Natural killer cell (primary cell): Measurements from ENCODE around the gene ARHGAP42. TPM values are rescaled to one million over a fixed set of nuclear protein-coding genes. Genes with fewer than 3 reads are reported as not detected.

Source experiments
- ATAC-seq, 3 donors: fragments of 150-1000 bp in 2 of 3; fragments of 200-7000 bp in 1 of 3; cut with Tn5 transposase; 1 replicate in 1 of 3; 2 replicates in 2 of 3; pipeline ENCODE4 v1.10.0; 2021; ENCODE audit warnings: mild to moderate bottlenecking in 2 of 3, moderate library complexity in 2 of 3
- DNase-seq, 2 donors: peaks; one replicate each; pipeline versions ENCODE4 v3.0.0 to v3.0.0-alpha.2; 2013 to 2021; ENCODE audit warnings: mixed read lengths in 1 of 2
- H3K27ac ChIP-seq: one replicate; pipeline ENCODE4 v1.5.1; 2013; ENCODE audit warnings: mild to moderate bottlenecking, low read length
- H3K27me3 ChIP-seq: one replicate; pipeline ENCODE4 v1.6.1; 2013; ENCODE audit warnings: low read length; ENCODE audit not compliant: control insufficient read depth, insufficient read depth
- H3K36me3 ChIP-seq: one replicate; pipeline ENCODE4 v1.6.1; 2013; ENCODE audit warnings: low read length; ENCODE audit not compliant: control insufficient read depth, insufficient read depth
- H3K4me1 ChIP-seq: one replicate; pipeline ENCODE4 v1.6.1; 2013; ENCODE audit warnings: low read length; ENCODE audit not compliant: control insufficient read depth, insufficient read depth
- H3K4me3 ChIP-seq: one replicate; pipeline ENCODE4 v1.5.1; 2013; ENCODE audit warnings: low read length
- H3K9me3 ChIP-seq: one replicate; pipeline ENCODE4 v1.6.1; 2013; ENCODE audit warnings: low read length; ENCODE audit not compliant: control insufficient read depth, insufficient read depth
- H3K27ac Mint-ChIP-seq, 2 donors: one replicate each; pipeline ENCODE4 v1.8.0; 2022; ENCODE audit warnings: mild to moderate bottlenecking in 2 of 2, mixed read lengths in 2 of 2, moderate library complexity in 1 of 2
- H3K27me3 Mint-ChIP-seq, 2 donors: one replicate each; pipeline ENCODE4 v1.8.0; 2022; ENCODE audit warnings: low read depth in 2 of 2, mixed read lengths in 2 of 2
- H3K36me3 Mint-ChIP-seq: one replicate; pipeline ENCODE4 v1.8.0; 2022; ENCODE audit warnings: mixed read lengths
- H3K4me1 Mint-ChIP-seq, 2 donors: one replicate each; pipeline ENCODE4 v1.8.0; 2022; ENCODE audit warnings: mixed read lengths in 2 of 2
- H3K4me3 Mint-ChIP-seq: one replicate; pipeline ENCODE4 v1.8.0; 2022; ENCODE audit warnings: mild to moderate bottlenecking, moderate library complexity, mixed read lengths
- H3K9me3 Mint-ChIP-seq, 2 donors: one replicate each; pipeline ENCODE4 v1.8.0; 2022; ENCODE audit warnings: mixed read lengths in 2 of 2
- CTCF ChIP-seq: fragments of 200-600 bp; IDR thresholded peaks from one replicate; pipeline ENCODE4 v1.8.0; 2022; ENCODE audit warnings: antibody characterized with exemption
- WGBS: methylation state at CpG from one replicate; pipeline ENCODE4 v1.1.7; 2013; ENCODE audit warnings: missing lambda C conversion rate; ENCODE audit not compliant: insufficient coverage; 5-methylcytosine and 5-hydroxymethylcytosine counted together
- intact Hi-C: fragments of 100-400 bp; cut with micrococcal nuclease; formaldehyde crosslinking; loops from one replicate; pipeline ENCODE4 v1.14.2; 2022
- total RNA-seq, 4 donors: library from RNA; stranded (reverse); fragments of 120-200 nt in 1 of 4; gene quantifications; one replicate each; pipeline versions ENCODE4 v1.2.3 to v1.2.4, GENCODE V29; 2013 to 2022

Gene ARHGAP42
- total RNA-seq, 3 donors from 2014 or later (not counting 1 experiment from before 2014, with no cell fraction given), result 6.0 to 7.6 (median 6.4) TPM

- Histone ChIP-seq H3K4me3 (no peak overlapping the region), H3K9me3 (no peaks in the 10 kb centered on the region), H3K36me3 (no peaks in the 10 kb centered on the region), H3K27ac (no peak overlapping the region), H3K27me3 (no peaks in the 10 kb centered on the region), H3K4me1 (no peaks in the 10 kb centered on the region)
- no peak for TF ChIP-seq CTCF
- ATAC-seq (no peak), DNase-seq (no peak)
- H3K4me3 Mint-ChIP-seq, result no peak overlapping the region
- H3K36me3 Mint-ChIP-seq, result no peaks in the 10 kb centered on the region
- intact Hi-C loops, result no loop called here
- no peaks in the 10 kb centered on the region for H3K27me3 Mint-ChIP-seq
- H3K4me1 Mint-ChIP-seq, result no peaks in the 10 kb centered on the region
- H3K9me3 Mint-ChIP-seq, result no peaks in the 10 kb centered on the region
- 93% methylated on average over 3 of the region's 3 CpGs for WGBS
- H3K27ac Mint-ChIP-seq, result no peak overlapping the region
Observed at GRCh38 chr11:100801225-100801999, 114.3 kb downstream of the ARHGAP42 start.

GRCh38 chr11:100805506-100806199 lies 118.6 kb downstream of the ARHGAP42 start:
- no peaks in the 10 kb centered on the region for H3K36me3 Mint-ChIP-seq
- Histone ChIP-seq H3K4me3 (no peak overlapping the region), H3K27me3 (no peaks in the 10 kb centered on the region), H3K9me3 (no peaks in the 10 kb centered on the region), H3K27ac (no peak overlapping the region), H3K36me3 (no peaks in the 10 kb centered on the region), H3K4me1 (no peaks in the 10 kb centered on the region)
- TF ChIP-seq CTCF, result no peak
- H3K4me3 Mint-ChIP-seq, result no peak overlapping the region
- H3K4me1 Mint-ChIP-seq, result peaks cover 0 to 5% of the 10 kb centered on the region in 2 donors
- no peaks in the 10 kb centered on the region for H3K9me3 Mint-ChIP-seq
- no peak overlapping the region for H3K27ac Mint-ChIP-seq
- no peaks in the 10 kb centered on the region for H3K27me3 Mint-ChIP-seq
- 90% methylated on average over 1 of the region's 1 CpG for WGBS
- intact Hi-C loops, result no loop called here
- DNase-seq (no peak), ATAC-seq (no peak)

GRCh38 chr11:100806296-100806695 lies 119.2 kb downstream of the ARHGAP42 start:
- Histone ChIP-seq H3K9me3 (no peaks in the 10 kb centered on the region), H3K27me3 (no peaks in the 10 kb centered on the region), H3K4me1 (no peaks in the 10 kb centered on the region), H3K27ac (no peak overlapping the region), H3K4me3 (no peak overlapping the region), H3K36me3 (no peaks in the 10 kb centered on the region)
- intact Hi-C loops, result no loop called here
- DNase-seq (no peak), ATAC-seq (no peak)
- peaks cover 0 to 5% of the 10 kb centered on the region in 2 donors for H3K4me1 Mint-ChIP-seq
- no peak overlapping the region for H3K27ac Mint-ChIP-seq
- no peaks in the 10 kb centered on the region for H3K36me3 Mint-ChIP-seq
- no peak overlapping the region for H3K4me3 Mint-ChIP-seq
- H3K9me3 Mint-ChIP-seq, result no peaks in the 10 kb centered on the region
- WGBS, result 99% methylated on average over 4 of the region's 5 CpGs
- no peaks in the 10 kb centered on the region for H3K27me3 Mint-ChIP-seq
- no peak for TF ChIP-seq CTCF
